CD4-positive, alpha-beta T cell treated with Interleukin-21 for 1 hour (primary cell): Measurements from ENCODE around the gene MFSD6.
"Not testable (repeated sequence)": the region's sequence is repeated elsewhere in the genome, so short reads cannot be mapped to it uniquely, and the experiment has no call there.

ENCODE experiments used
- DNase-seq: peaks from one replicate; pipeline ENCODE4 v3.0.0-alpha.2; 2020

MFSD6 gene

GRCh38 chr2:190407662-190408537, at the start of gene MFSD6:
Gene MFSD6 (plus strand): TSS chr2:190408355. CDS start chr2:190436030, 27,675 bp downstream.
- peak; percentile 74 for DNase-seq

GRCh38 chr2:190358655-190359448, 49.3 kb upstream of the MFSD6 start:
- not testable (repeated sequence) for DNase-seq

GRCh38 chr2:190360561-190360960, 47.6 kb upstream of the MFSD6 start:
- DNase-seq: no peak

- DNase-seq: no peak
Observed at GRCh38 chr2:190360965-190361364, 47.2 kb upstream of the MFSD6 start.

GRCh38 chr2:190361572-190361971, 46.6 kb upstream of the MFSD6 start:
- no peak for DNase-seq

GRCh38 chr2:190362894-190363293, 45.3 kb upstream of the MFSD6 start:
- DNase-seq: no peak

- no peak for DNase-seq
Observed at GRCh38 chr2:190365499-190366204, 42.5 kb upstream of the MFSD6 start.

- DNase-seq: no peak
Observed at GRCh38 chr2:190366248-190366753, 41.9 kb upstream of the MFSD6 start.

- DNase-seq: no peak
Observed at GRCh38 chr2:190367091-190367490, 41.1 kb upstream of the MFSD6 start.

GRCh38 chr2:190369635-190370034, 38.5 kb upstream of the MFSD6 start:
- no peak for DNase-seq

- no peak for DNase-seq
Observed at GRCh38 chr2:190376083-190376482, 32.1 kb upstream of the MFSD6 start.

- no peak for DNase-seq
Observed at GRCh38 chr2:190376591-190377245, 31.4 kb upstream of the MFSD6 start.

- DNase-seq: no peak
Observed at GRCh38 chr2:190378880-190379237, 29.3 kb upstream of the MFSD6 start.

- DNase-seq: no peak
Observed at GRCh38 chr2:190379249-190379964, 28.7 kb upstream of the MFSD6 start.

GRCh38 chr2:190380962-190381412, 27.2 kb upstream of the MFSD6 start:
- no peak for DNase-seq

GRCh38 chr2:190382851-190383250, 25.3 kb upstream of the MFSD6 start:
- DNase-seq: peak; percentile 74

GRCh38 chr2:190387422-190387821, 20.7 kb upstream of the MFSD6 start:
- no peak for DNase-seq

- DNase-seq: no peak
Observed at GRCh38 chr2:190396271-190396670, 11.9 kb upstream of the MFSD6 start.

GRCh38 chr2:190402986-190403603, 5.1 kb upstream of the MFSD6 start:
- DNase-seq: no peak

GRCh38 chr2:190404487-190404886, 3.7 kb upstream of the MFSD6 start:
- no peak for DNase-seq

GRCh38 chr2:190405070-190405469, 3.1 kb upstream of the MFSD6 start:
- no peak for DNase-seq
